GM12865 (cell line): ENCODE results near the gene PCDHGA3.
"Not testable (repeated sequence)": the region's sequence is repeated elsewhere in the genome, so short reads cannot be mapped to it uniquely, and the experiment has no call there.

Experiments
- DNase-seq: peaks from one replicate; pipeline ENCODE4 v3.0.0; 2010; ENCODE audit warnings: low read depth
- H3K4me3 ChIP-seq: 2 replicates; pipeline ENCODE4 v1.5.1; 2011; ENCODE audit warnings: mild to moderate bottlenecking, low read depth, low read length, control low read depth
- TF ChIP-seq, protein P1 (sequence below): IDR thresholded peaks from 2 replicates; pipeline ENCODE4 v1.5.1; 2011; ENCODE audit warnings: low read length, control low read depth, low read depth, inconsistent platforms; ENCODE audit not compliant: insufficient read depth; ENCODE audit errors: missing control alignments

PCDHGA3 gene

DNA sequence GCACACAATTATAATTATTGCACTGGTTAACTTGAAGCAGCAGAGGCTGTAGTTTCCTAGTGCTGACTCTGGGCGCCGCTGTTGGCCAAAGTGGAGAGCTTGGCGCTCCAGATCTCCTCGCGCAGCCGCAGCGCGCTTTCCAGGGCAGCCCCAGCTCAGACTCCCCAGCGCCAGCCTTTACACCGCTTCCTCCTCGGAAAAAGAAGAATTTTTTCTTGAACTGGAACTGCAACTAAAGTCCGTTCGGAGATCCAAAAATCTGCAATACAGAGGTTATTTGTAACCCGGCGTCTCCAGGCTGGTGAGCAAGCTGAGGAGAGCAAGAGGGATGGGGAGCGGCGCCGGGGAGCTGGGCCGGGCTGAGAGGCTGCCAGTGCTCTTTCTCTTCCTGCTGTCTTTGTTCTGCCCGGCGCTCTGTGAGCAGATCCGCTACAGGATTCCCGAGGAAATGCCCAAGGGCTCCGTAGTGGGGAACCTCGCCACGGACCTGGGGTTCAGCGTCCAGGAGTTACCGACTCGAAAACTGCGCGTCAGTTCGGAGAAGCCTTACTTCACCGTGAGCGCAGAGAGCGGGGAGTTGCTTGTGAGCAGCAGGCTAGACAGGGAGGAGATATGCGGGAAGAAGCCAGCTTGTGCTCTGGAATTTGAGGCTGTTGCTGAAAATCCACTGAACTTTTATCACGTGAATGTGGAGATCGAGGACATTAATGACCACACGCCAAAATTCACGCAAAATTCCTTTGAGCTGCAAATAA, 44.1 kb downstream of the PCDHGA3 start, which contains the start of gene PCDHGB4:
Gene PCDHGB4 (plus strand): TSS at position 142 of the 755 bp plus-strand sequence. CDS start 187 bp downstream, at position 329.
- DNase-seq, result peak; percentile 65
- TF ChIP-seq, protein P1, sequence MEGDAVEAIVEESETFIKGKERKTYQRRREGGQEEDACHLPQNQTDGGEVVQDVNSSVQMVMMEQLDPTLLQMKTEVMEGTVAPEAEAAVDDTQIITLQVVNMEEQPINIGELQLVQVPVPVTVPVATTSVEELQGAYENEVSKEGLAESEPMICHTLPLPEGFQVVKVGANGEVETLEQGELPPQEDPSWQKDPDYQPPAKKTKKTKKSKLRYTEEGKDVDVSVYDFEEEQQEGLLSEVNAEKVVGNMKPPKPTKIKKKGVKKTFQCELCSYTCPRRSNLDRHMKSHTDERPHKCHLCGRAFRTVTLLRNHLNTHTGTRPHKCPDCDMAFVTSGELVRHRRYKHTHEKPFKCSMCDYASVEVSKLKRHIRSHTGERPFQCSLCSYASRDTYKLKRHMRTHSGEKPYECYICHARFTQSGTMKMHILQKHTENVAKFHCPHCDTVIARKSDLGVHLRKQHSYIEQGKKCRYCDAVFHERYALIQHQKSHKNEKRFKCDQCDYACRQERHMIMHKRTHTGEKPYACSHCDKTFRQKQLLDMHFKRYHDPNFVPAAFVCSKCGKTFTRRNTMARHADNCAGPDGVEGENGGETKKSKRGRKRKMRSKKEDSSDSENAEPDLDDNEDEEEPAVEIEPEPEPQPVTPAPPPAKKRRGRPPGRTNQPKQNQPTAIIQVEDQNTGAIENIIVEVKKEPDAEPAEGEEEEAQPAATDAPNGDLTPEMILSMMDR, result peak; percentile 55
- H3K4me3 ChIP-seq, result peak within 1 kb of the TSS; percentile 48

DNA sequence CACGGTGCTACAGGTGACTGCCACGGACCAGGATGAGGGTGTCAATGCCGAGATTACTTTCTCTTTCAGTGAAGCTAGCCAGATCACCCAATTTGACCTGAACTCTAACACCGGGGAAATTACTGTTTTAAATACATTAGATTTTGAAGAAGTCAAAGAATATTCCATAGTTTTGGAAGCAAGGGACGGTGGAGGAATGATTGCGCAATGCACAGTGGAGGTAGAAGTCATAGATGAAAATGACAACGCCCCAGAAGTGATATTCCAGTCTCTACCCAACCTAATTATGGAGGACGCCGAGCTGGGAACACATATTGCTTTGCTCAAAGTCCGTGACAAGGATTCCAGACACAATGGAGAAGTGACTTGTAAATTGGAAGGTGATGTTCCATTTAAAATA, 45.0 kb downstream of the PCDHGA3 start:
- no peak overlapping the region for H3K4me3 ChIP-seq
- TF ChIP-seq, protein P1, result no peak
- DNase-seq, result no peak

DNA sequence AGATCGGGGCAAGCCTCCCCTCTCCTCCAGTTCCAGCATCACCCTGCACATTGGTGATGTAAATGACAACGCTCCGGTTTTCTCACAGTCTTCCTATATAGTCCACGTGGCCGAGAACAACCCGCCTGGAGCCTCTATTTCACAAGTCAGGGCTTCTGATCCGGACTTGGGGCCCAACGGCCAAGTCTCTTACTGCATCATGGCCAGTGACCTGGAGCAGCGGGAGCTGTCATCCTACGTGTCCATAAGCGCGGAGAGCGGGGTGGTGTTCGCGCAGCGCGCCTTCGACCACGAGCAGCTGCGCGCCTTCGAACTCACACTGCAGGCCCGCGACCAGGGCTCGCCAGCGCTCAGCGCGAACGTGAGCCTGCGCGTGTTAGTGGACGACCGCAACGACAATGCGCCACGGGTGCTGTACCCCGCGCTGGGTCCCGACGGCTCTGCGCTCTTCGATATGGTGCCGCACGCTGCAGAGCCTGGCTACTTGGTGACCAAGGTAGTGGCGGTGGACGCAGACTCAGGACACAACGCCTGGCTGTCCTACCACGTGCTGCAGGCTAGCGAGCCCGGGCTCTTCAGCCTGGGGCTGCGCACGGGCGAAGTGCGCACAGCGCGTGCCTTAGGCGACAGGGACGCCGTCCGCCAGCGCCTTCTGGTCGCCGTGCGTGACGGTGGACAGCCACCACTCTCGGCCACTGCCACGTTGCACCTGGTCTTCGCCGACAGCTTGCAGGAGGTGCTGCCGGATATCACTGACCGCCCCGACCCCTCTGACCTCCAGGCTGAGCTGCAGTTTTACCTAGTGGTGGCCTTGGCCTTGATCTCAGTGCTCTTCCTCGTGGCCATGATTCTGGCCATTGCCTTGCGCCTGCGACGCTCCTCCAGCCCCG, 45.8 kb downstream of the PCDHGA3 start:
- no peak overlapping the region for H3K4me3 ChIP-seq
- TF ChIP-seq, protein P1, result no peak
- no peak for DNase-seq

DNA sequence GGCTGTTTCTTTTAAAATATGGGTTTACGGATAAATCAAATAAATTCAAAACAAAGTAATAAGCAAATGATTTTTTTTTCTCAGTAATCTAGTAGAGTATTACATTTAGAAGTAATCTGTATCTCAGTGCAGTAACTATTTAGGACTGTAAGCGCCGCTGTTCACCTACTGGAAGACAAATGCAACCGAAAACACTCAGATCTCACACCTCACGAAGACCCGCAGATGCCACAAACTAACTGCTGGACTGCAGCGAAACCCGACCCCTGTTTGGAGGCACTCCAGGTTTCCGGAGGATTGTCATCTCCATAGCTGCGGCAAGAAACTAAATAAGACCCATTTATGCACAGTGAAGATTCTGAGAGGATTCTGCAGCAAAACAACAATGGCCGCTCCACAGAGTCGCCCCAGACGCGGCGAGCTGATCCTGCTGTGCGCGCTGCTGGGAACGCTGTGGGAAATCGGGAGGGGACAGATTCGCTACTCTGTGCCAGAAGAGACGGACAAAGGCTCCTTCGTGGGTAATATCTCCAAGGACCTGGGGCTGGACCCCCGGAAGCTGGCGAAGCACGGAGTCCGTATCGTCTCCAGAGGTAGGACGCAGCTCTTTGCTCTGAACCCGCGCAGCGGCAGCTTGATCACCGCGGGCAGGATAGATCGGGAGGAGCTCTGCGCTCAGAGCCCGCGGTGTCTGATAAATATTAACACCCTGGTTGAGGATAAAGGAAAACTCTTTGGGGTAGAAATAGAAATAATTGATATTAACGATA, 49.0 kb downstream of the PCDHGA3 start, which contains the start of gene PCDHGA8:
Gene PCDHGA8 (plus strand): TSS at position 205 of the 770 bp plus-strand sequence. CDS start 181 bp downstream, at position 386.
- TF ChIP-seq, protein P1, result no peak
- no peak within 1 kb of the TSS for H3K4me3 ChIP-seq
- DNase-seq, result no peak

DNA sequence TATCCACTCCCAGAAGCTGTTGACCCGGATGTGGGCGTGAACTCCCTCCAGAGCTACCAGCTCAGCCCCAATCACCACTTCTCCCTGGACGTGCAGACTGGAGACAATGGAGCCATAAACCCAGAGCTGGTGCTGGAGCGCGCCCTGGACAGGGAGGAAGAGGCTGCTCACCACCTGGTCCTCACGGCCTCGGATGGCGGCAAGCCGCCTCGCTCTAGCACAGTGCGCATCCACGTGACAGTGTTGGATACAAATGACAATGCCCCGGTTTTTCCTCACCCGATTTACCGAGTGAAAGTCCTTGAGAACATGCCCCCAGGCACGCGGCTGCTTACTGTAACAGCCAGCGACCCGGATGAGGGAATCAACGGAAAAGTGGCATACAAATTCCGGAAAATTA, 49.6 kb downstream of the PCDHGA3 start:
- H3K4me3 ChIP-seq, result no peak overlapping the region
- DNase-seq, result no peak
- TF ChIP-seq, protein P1, result no peak

DNA sequence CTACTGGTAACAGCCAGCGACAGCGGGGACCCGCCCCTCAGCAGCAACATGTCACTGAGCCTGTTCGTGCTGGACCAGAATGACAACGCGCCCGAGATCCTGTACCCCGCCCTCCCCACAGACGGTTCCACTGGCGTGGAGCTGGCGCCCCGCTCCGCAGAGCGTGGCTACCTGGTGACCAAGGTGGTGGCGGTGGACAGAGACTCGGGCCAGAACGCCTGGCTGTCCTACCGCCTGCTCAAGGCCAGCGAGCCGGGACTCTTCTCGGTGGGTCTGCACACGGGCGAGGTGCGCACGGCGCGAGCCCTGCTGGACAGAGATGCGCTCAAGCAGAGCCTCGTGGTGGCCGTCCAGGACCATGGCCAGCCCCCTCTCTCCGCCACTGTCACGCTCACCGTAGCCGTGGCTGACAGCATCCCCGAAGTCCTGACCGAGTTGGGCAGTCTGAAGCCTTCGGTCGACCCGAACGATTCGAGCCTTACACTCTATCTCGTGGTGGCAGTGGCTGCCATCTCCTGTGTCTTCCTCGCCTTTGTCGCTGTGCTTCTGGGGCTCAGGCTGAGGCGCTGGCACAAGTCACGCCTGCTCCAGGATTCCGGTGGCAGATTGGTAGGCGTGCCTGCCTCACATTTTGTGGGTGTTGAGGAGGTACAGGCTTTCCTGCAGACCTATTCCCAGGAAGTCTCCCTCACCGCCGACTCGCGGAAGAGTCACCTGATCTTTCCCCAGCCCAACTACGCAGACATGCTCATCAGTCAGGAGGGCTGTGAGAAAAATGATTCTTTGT, 51.0 kb downstream of the PCDHGA3 start:
- DNase-seq, H3K4me3 ChIP-seq: not testable (repeated sequence)
